Skeletal muscle cell (primary cell): ENCODE measurements around the gene TMCO5A.

Source experiments
- DNase-seq: peaks from one replicate; pipeline ENCODE4 v3.0.0-alpha.2; 2010; ENCODE audit warnings: low read depth
- H3K4me3 ChIP-seq: 2 replicates; pipeline ENCODE4 v1.5.1; 2011; ENCODE audit warnings: low read depth, mild to moderate bottlenecking, control low read depth, low read length, moderate library complexity

Gene TMCO5A

GRCh38 chr15:37934340-37934739, at the start of gene TMCO5A:
TMCO5A (plus strand) TSS chr15:37934640; CDS start chr15:37936324, 1,684 bp downstream.
- DNase-seq = no peak
- H3K4me3 ChIP-seq = no peak within 1 kb of the TSS

DNA sequence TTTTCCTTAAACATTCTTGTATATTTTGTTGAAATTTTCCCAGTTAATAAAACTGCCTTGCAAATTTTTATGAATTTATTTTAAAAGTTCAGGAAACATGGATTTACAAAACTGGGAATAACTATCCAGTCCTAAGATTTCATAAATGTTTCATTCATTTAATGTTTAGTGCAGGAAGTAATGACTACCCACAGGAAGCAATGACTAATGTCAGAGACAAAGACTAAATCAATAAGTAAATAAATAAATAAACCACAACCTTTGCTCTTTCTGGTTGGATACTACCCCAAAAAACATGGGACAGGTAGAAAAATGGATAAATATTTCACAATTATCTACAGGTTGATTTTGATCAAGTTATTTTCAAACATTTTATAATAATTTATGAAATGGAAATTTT, 48.8 kb upstream of the TMCO5A start:
- DNase-seq = no peak
- no peak overlapping the region for H3K4me3 ChIP-seq

DNA sequence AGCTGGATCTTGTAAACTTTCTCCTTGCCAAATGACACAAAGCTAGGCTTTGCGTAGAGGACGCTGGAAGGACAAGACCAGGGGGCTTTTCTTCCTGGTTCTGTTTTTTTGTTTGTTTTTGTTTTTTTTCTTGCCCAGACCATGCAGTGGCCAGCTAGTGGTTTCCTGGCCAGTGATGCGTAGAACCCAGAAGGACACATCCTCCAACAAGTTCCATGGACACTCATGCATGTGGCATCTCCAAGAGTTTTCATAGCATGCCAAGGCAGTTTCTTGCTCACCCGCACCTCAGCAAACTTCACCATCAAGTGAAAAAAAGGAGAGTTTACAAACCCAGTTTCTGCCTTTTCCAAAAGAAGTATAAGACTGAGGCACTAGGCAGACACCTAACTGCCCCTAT, 46.1 kb upstream of the TMCO5A start:
- H3K4me3 ChIP-seq = no peak overlapping the region
- DNase-seq = no peak

GRCh38 chr15:37891766-37892368, 42.6 kb upstream of the TMCO5A start:
- H3K4me3 ChIP-seq = no peak overlapping the region
- no peak for DNase-seq

- no peak for DNase-seq
Measured at GRCh38 chr15:37893309-37893708, 41.1 kb upstream of the TMCO5A start.

GRCh38 chr15:37898362-37898761, 36.1 kb upstream of the TMCO5A start:
- no peak overlapping the region for H3K4me3 ChIP-seq
- no peak for DNase-seq

More at GRCh38 chr15:37893309-37893708, 41.1 kb upstream of the TMCO5A start:
- no peak overlapping the region for H3K4me3 ChIP-seq

DNA sequence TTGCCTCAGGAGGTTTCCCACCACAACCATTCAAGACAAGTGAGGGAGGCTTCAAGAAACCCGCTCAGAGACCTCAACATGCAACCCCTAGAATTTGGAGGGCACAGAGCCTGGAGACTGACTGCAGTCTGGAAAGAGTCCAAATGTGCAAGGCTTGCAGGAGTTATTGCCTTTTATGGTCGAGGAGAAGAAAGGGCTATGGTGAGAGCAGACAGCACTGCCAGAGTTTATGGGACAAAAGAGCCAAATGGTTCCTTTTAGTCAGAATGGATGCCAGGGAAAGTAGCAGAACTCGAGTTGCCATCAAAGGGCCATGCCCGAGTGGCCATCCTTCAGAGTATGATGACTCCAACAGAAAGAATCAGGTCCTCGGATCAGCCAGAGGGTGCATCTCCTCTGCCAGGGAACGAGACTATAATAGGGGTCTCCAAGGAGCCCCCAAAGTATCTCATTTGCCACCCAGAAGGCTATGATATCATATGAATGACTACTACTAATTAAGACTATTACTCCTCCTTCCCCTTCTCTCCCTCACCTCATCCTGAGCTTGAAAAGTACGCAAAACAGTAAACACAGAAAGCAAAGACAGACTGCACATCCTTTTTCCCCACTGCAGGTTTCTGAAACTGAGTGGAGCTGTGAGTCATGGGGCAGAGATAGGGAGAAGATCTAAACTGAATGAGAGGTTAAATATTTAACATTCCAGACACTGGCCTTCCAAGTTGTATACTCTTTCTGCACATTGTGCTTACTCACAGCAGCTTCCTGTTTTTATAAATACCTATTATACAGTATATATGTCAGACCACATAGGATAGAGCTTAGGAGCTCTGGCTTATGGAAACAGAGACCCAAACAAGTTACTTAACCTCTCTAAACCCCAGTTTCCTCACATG, 33.9 kb upstream of the TMCO5A start:
- H3K4me3 ChIP-seq = no peak overlapping the region
- peak; percentile 43 for DNase-seq

GRCh38 chr15:37902126-37902525, 32.3 kb upstream of the TMCO5A start:
- no peak for DNase-seq
- no peak overlapping the region for H3K4me3 ChIP-seq

- no peak overlapping the region for H3K4me3 ChIP-seq
- DNase-seq = no peak
Measured at GRCh38 chr15:37903919-37904625, 30.4 kb upstream of the TMCO5A start.

GRCh38 chr15:37907136-37907535, 27.3 kb upstream of the TMCO5A start:
- DNase-seq = no peak
- H3K4me3 ChIP-seq = no peak overlapping the region

- no peak overlapping the region for H3K4me3 ChIP-seq
- DNase-seq = no peak
Measured at GRCh38 chr15:37921527-37922385, 12.7 kb upstream of the TMCO5A start.

GRCh38 chr15:37926136-37926535, 8.3 kb upstream of the TMCO5A start:
- no peak overlapping the region for H3K4me3 ChIP-seq

GRCh38 chr15:37929238-37929637, 5.2 kb upstream of the TMCO5A start:
- H3K4me3 ChIP-seq = no peak overlapping the region
- DNase-seq = no peak

More at GRCh38 chr15:37926136-37926535, 8.3 kb upstream of the TMCO5A start:
- no peak for DNase-seq

- H3K4me3 ChIP-seq = no peak overlapping the region
- no peak for DNase-seq
Measured at GRCh38 chr15:37931321-37931720, 3.1 kb upstream of the TMCO5A start.

DNA sequence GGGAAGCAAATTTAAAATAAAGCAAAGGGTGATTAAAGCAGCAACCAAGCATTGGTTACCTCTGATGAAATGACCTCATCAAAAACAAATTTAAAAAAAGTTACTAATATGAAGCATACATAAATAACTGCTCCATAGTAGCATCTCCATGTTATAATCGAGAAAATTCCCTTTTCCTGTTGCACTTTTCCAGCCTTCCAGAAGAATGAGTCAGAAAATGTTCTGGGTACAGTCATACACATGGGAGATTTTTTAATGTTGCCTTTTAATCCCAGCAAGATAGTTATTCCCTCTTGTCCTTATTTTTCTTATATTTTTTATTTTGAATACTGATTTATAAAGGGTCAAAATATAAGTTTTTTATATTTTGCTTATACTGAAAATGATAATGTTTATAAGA, 2.6 kb upstream of the TMCO5A start:
- no peak for DNase-seq
- H3K4me3 ChIP-seq = no peak overlapping the region

DNA sequence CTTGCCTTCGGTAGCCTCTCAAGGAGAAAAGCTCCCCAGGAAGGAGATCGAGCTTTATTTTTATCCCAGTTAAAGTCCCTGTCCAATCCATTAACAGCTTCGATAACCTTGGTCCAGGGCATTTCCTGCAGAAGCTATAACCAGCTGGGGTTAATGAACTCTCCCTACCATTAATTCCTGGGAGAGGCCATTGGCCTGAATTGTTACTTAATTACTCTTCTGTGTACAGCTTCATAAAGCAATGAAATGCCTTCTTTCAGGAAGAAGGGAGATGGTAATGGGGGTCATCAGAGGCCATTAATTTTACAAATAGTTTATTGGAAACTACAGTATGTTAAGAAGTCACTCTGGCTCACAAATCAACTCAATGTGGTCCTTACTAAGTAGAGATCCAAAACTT, 1.9 kb upstream of the TMCO5A start:
- DNase-seq = no peak
- H3K4me3 ChIP-seq = no peak overlapping the region

DNA sequence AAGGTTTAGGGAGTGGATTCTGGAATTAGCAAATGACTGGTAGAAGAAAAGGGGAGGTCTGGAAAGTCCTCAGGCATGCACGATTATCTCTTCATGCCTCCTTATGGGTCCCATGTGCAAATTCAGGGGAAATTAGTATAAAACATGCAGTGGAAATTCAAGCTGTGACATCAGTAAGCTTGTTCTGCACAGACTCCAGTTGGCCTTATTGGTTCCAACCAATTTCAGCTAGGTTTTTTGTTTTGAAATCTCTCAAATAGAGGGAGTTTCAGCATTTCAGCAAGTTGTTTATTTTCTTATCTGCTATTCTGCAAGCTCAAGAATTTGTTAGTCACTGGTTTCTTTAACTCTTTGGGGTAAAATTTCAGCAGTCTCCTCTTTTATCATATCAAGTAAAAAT, 774 bp upstream of the TMCO5A start:
- no peak overlapping the region for H3K4me3 ChIP-seq
- peak; percentile 32 for DNase-seq

GRCh38 chr15:37940876-37941275, 6.4 kb downstream of the TMCO5A start:
- H3K4me3 ChIP-seq = no peak overlapping the region
- no peak for DNase-seq

DNA sequence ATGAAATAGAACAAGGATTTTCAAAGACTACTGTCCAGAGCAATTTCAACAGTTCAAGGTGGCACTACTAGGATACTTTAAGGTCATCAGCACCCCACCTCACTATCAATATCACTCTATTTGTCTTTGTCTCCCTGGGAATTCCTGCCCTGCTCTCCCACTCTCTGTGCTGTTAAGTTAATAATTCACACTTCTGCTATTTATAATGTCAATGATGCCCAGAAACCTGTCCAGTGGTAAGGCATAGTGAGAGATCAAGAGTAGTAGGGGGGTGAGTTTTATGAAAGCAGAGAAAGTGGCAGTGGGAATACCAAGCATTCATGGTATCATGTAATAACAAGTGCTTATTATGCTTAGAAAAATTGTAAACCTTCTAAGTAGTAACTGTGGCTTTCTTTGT, 7.3 kb downstream of the TMCO5A start:
- DNase-seq = no peak
- no peak overlapping the region for H3K4me3 ChIP-seq
